Measurements from ENCODE around the gene PASK.
"Not testable (repeated sequence)": the region's sequence is repeated elsewhere in the genome, so short reads cannot be mapped to it uniquely, and the experiment has no call there.

Gene PASK

GRCh38 chr2:241148891-241149674, at the start of gene PASK:
Gene PASK (minus strand): TSS chr2:241149472. CDS start chr2:241143032, 6,440 bp downstream.
- peak; percentile 81 for DNase-seq (ENCODE audit: low read depth)

- DNase-seq (ENCODE audit: low read depth), result no peak
Measured at GRCh38 chr2:241198381-241199279, 49.4 kb upstream of the PASK start.

- no peak for DNase-seq (ENCODE audit: low read depth)
Measured at GRCh38 chr2:241197947-241198346, 48.7 kb upstream of the PASK start.

DNA sequence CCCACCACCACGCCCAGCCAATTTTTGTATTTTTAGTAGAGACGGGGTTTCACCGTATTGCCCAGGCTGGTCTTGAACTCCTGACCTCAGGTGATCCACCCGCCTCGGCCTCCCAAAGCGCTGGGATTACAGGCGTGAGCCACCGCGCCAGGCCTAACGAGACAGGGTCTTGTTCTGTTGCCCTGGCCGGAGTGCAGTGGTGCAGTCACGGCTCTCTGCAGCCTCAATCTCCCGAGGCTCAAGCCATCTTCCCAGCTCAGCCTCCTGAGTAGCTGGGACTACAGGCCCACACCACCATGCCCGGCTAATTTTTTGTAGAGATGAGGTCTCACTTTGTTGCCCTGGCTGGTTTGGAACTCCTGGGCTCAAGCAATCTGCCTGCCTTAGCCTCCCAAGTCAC, 48.0 kb upstream of the PASK start:
- not testable (repeated sequence) for DNase-seq (ENCODE audit: low read depth)

- DNase-seq (ENCODE audit: low read depth), result no peak
Measured at GRCh38 chr2:241195506-241196130, 46.3 kb upstream of the PASK start.

- DNase-seq (ENCODE audit: low read depth), result no peak
Measured at GRCh38 chr2:241194811-241195210, 45.5 kb upstream of the PASK start.

DNA sequence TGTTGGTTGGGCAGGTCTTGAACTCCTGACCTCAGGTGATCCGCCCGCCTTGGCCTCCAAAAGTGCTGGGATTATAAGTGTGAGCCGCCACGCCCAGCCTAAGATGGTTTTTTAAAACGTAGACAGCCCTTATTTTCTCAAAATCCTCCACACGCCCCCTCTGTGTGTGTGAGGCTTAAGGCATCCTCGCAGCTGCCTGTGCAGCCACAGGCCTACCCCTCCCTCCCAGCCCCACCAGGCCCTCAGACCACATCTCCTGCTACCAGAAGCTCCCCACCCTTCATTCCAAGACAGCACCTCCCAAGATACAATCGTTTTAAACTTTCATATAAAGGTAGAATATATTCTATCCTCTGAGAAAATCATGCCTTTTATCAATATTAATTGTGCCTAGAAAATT, 44.0 kb upstream of the PASK start:
- no peak for DNase-seq (ENCODE audit: low read depth)

GRCh38 chr2:241191081-241191480, 41.8 kb upstream of the PASK start:
- no peak for DNase-seq (ENCODE audit: low read depth)

- DNase-seq (ENCODE audit: low read depth), result no peak
Measured at GRCh38 chr2:241190291-241190981, 41.2 kb upstream of the PASK start.

DNA sequence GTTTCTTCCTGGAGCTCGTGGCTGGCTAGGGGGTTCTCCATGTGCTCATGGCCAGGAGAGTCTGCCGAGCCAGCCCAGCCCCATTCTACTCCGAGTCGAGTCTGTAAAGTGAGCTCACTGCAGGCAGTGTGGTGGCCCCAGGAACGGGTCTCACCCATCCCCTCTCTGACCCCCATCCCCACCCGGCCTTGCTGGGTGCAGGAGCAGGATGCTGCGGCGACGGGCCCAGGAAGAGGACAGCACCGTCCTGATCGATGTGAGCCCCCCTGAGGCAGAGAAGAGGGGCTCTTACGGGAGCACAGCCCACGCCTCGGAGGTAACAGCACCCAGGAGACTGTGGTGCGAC, 40.6 kb upstream of the PASK start:
- DNase-seq (ENCODE audit: low read depth), result no peak

- DNase-seq (ENCODE audit: low read depth), result no peak
Measured at GRCh38 chr2:241189093-241189855, 40.0 kb upstream of the PASK start.

DNA sequence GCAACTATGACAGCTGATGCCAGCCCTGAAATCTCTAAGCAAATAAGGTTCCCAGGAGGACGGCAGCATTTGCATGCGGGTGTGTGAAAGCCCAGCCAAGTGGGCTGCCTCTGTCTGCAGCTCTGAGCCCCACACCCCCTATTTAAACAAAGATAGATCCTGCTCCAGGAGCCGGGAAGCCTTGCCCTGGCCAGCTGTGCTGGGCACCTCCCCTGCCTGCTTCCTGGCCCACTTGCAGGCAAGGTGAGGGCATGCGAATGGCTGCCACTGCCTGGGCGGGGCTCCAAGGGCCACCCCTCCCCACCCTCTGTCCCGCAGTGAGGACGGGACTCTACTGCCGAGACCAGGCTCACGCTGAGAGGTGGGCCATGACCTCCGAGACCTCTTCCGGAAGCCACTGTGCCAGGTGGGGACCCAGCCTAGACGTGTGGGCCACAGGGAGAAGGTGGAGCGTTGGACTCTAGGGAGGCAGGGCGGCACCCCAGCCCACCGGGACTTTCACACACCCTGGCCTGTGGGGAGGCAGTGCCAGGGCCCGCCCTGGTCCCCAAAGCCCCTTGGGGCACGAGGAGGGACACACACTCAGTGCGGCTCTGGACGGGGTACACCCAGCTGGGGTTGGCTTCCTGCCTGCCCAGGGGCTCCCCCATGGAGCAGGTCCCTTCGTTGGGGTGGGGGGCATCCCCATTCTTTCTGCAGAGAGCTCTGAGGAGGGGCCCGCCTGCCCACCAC, 39.3 kb upstream of the PASK start, which contains the start of gene ANO7:
ANO7 (plus strand) TSS at position 317 of the 732 bp plus-strand sequence. CDS start 1,387 bp downstream, outside the sequence.
- DNase-seq (ENCODE audit: low read depth), result no peak

- no peak for DNase-seq (ENCODE audit: low read depth)
Measured at GRCh38 chr2:241187918-241188234, 38.6 kb upstream of the PASK start.

- no peak for DNase-seq (ENCODE audit: low read depth)
Measured at GRCh38 chr2:241187101-241187917, 38.0 kb upstream of the PASK start.

- no peak for DNase-seq (ENCODE audit: low read depth)
Measured at GRCh38 chr2:241185961-241186360, 36.7 kb upstream of the PASK start.

DNA sequence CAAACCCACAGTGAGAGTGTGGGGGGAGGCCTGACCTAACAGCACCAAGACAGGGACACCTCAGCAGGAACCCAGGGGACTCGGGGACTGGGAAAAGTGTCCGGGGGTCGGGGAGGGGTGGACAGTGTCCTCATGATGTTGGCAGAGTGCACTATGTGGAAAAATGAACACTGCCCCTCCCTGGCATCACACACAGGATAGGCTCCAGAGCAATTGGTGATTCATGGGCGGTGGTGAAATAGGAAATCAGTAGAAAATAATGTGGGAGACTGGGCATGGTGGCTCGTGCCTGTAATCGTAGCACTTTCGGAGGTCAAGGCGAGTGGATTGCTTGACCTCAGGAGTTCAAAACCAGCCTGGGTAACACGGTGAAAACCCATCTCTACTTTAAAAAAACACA, 35.6 kb upstream of the PASK start:
- no peak for DNase-seq (ENCODE audit: low read depth)

GRCh38 chr2:241183221-241183620, 33.9 kb upstream of the PASK start:
- no peak for DNase-seq (ENCODE audit: low read depth)

- DNase-seq (ENCODE audit: low read depth), result no peak
Measured at GRCh38 chr2:241182531-241183133, 33.4 kb upstream of the PASK start.

GRCh38 chr2:241182126-241182525, 32.9 kb upstream of the PASK start:
- DNase-seq (ENCODE audit: low read depth), result no peak
